Gastroesophageal sphincter (tissue), 4 donors: ENCODE data around the gene LASP1. TPM values are rescaled to one million over a fixed set of nuclear protein-coding genes. Genes with fewer than 3 reads are reported as not detected.

ENCODE experiments used
- ATAC-seq: fragments of 150-250 bp; one replicate; pipeline ENCODE4 v1.9.1; 2016; ENCODE audit warnings: mild to moderate bottlenecking, moderate library complexity
- H3K27ac ChIP-seq, 4 donors: fragments of 200-600 bp; sonication (generic) in 3 of 4; 1 replicate in 3 of 4; 2 replicates in 1 of 4; pipeline ENCODE4 v1.5.1; 2016 to 2019
- H3K27me3 ChIP-seq: fragments of 200-600 bp; sonication (generic); one replicate; pipeline ENCODE4 v1.5.1; 2019
- H3K36me3 ChIP-seq, 2 donors: fragments of 200-600 bp; sonication (generic); one replicate each; pipeline ENCODE4 v1.5.1; 2019; ENCODE audit warnings: control low read depth in 1 of 2
- H3K4me1 ChIP-seq, 3 donors: fragments of 200-600 bp; sonication (generic); 1 replicate in 2 of 3; 2 replicates in 1 of 3; pipeline ENCODE4 v1.5.1; 2016 to 2019; ENCODE audit warnings: control low read depth in 2 of 3
- H3K4me3 ChIP-seq, 2 donors: fragments of 200-600 bp; sonication (generic); one replicate each; pipeline ENCODE4 v1.5.1; 2019; ENCODE audit warnings: mild to moderate bottlenecking in 1 of 2, moderate library complexity in 1 of 2
- H3K9me3 ChIP-seq, 3 donors: fragments of 200-600 bp; sonication (generic); one replicate each; pipeline ENCODE4 v1.5.1; 2017 to 2019; ENCODE audit warnings: control low read depth in 2 of 3
- CTCF ChIP-seq, 4 experiments: fragments of 200-600 bp in 2 of 4; fragments of 450-650 bp in 2 of 4; sonication (generic) in 1 of 4; IDR thresholded peaks; one replicate each; pipeline ENCODE4 v1.5.1; 2017 to 2019; ENCODE audit warnings: antibody characterized with exemption in 4 of 4, mild to moderate bottlenecking in 2 of 4, moderate library complexity in 2 of 4
- EP300 ChIP-seq: sonication (generic); formaldehyde crosslinking; IDR thresholded peaks from one replicate; pipeline ENCODE4 v1.6.1; 2017; ENCODE audit warnings: antibody characterized with exemption, mild to moderate bottlenecking
- POLR2A ChIP-seq, 2 donors: fragments of 450-650 bp; IDR thresholded peaks; one replicate each; pipeline ENCODE4 v1.6.1; 2017; ENCODE audit warnings: antibody characterized with exemption in 2 of 2, mild to moderate bottlenecking in 2 of 2, moderate library complexity in 1 of 2
- POLR2AphosphoS5 ChIP-seq: sonication (generic); formaldehyde crosslinking; IDR thresholded peaks from one replicate; pipeline ENCODE4 v1.6.1; 2017; ENCODE audit warnings: antibody characterized with exemption
- WGBS, 2 donors: methylation state at CpG; one replicate each; pipeline ENCODE4 v1.1.5; 2018; ENCODE audit warnings: low coverage in 1 of 2; 5-methylcytosine and 5-hydroxymethylcytosine counted together
- total RNA-seq, 4 donors: library from RNA; depleted of rRNA; stranded (reverse); fragments of >200 nt; gene quantifications; one replicate each; pipeline ENCODE4 v1.1.0, GENCODE V29; 2016

Gene LASP1
- total RNA-seq, 4 donors from 2014 or later = 33.5 to 88.9 (median 73.6) TPM

- Histone ChIP-seq H3K9me3 (no peaks in the 10 kb centered on the region), H3K4me1 (peaks cover 4 to 91% (median 44%) of the 10 kb centered on the region in 3 donors), H3K4me3 (no peak overlapping the region), H3K36me3 (peaks cover 0 to 66% of the 10 kb centered on the region in 2 donors), H3K27me3 (no peaks in the 10 kb centered on the region), H3K27ac (peak overlapping the region in 3 of 4 donors; percentile 71 to 74 (median 74))
- TF ChIP-seq CTCF (IDR thresholded peaks at IDR 0.05) (no peak), EP300 (no peak)
- ATAC-seq = no peak
- WGBS, 2 donors = 29 to 46% methylated on average over 4 to 7 of the region's 7 CpGs
Observed at GRCh38 chr17:38894276-38894675, 24.4 kb downstream of the LASP1 start.

GRCh38 chr17:38896346-38896954 lies 26.6 kb downstream of the LASP1 start:
- no peak overlapping the region for H3K4me3 ChIP-seq
- no peak for TF ChIP-seq POLR2A (IDR thresholded peaks at IDR 0.05)
- no peak for TF ChIP-seq EP300
- no peak for TF ChIP-seq CTCF (IDR thresholded peaks at IDR 0.05)
- TF ChIP-seq POLR2AphosphoS5 = no peak
- no peak for ATAC-seq
- peaks cover 0 to 53% of the 10 kb centered on the region in 2 donors for H3K36me3 ChIP-seq
- H3K27me3 ChIP-seq = no peaks in the 10 kb centered on the region
- 53 to 60% methylated on average over 3 of the region's 13 CpGs for WGBS, 2 donors
- peaks cover 4 to 98% (median 59%) of the 10 kb centered on the region in 3 donors for H3K4me1 ChIP-seq
- H3K27ac ChIP-seq = peak overlapping the region; percentile 5 to 73 (median 68)
- H3K9me3 ChIP-seq = no peaks in the 10 kb centered on the region

- Histone ChIP-seq H3K9me3 (no peaks in the 10 kb centered on the region), H3K4me3 (no peak overlapping the region), H3K27me3 (no peaks in the 10 kb centered on the region), H3K27ac (peak overlapping the region; percentile 5 to 73 (median 68)), H3K36me3 (peaks cover 0 to 52% of the 10 kb centered on the region in 2 donors), H3K4me1 (peaks cover 4 to 98% (median 62%) of the 10 kb centered on the region in 3 donors)
- WGBS, 2 donors = 20% methylated on average over 1 of the region's 6 CpGs; no CpG with 5 or more reads in 1 of the 2 donors
- peak; percentile 61 for ATAC-seq
- TF ChIP-seq CTCF (IDR thresholded peaks at IDR 0.05) (no peak), POLR2A (IDR thresholded peaks at IDR 0.05) (no peak), POLR2AphosphoS5 (peak; percentile 48), EP300 (no peak)
Observed at GRCh38 chr17:38897176-38897575, 27.3 kb downstream of the LASP1 start.

- peaks cover 4 to 98% (median 59%) of the 10 kb centered on the region in 3 donors for H3K4me1 ChIP-seq
- peak; percentile 29 for ATAC-seq
- TF ChIP-seq EP300 = no peak
- no peak for TF ChIP-seq CTCF (IDR thresholded peaks at IDR 0.05)
- 100% methylated on average over 1 of the region's 12 CpGs; no CpG with 5 or more reads in 1 of the 2 donors for WGBS, 2 donors
- no peak overlapping the region for H3K4me3 ChIP-seq
- peak overlapping the region; percentile 19 to 73 (median 68) for H3K27ac ChIP-seq
- H3K27me3 ChIP-seq = no peaks in the 10 kb centered on the region
- peaks cover 0 to 51% of the 10 kb centered on the region in 2 donors for H3K36me3 ChIP-seq
- no peaks in the 10 kb centered on the region for H3K9me3 ChIP-seq
Observed at GRCh38 chr17:38897671-38898290, 27.9 kb downstream of the LASP1 start.

- H3K4me1 ChIP-seq = peaks cover 4 to 98% (median 54%) of the 10 kb centered on the region in 3 donors
- no peaks in the 10 kb centered on the region for H3K27me3 ChIP-seq
- H3K27ac ChIP-seq = peak overlapping the region in 3 of 4 donors; percentile 68 to 73 (median 69)
- peaks cover 0 to 51% of the 10 kb centered on the region in 2 donors for H3K36me3 ChIP-seq
- no peak overlapping the region for H3K4me3 ChIP-seq
- 53% methylated on average over 3 of the region's 9 CpGs; no CpG with 5 or more reads in 1 of the 2 donors for WGBS, 2 donors
- no peaks in the 10 kb centered on the region for H3K9me3 ChIP-seq
- no peak for ATAC-seq
- no peak for TF ChIP-seq POLR2A (IDR thresholded peaks at IDR 0.05)
- no peak for TF ChIP-seq EP300
- TF ChIP-seq POLR2AphosphoS5 = no peak
- no peak for TF ChIP-seq CTCF (IDR thresholded peaks at IDR 0.05)
Observed at GRCh38 chr17:38898291-38898679, 28.4 kb downstream of the LASP1 start.
